ENCODE results near the gene DDX10. TPM values are rescaled to one million over a fixed set of nuclear protein-coding genes. Genes with fewer than 3 reads are reported as not detected.

Gene DDX10
- total and polyA plus RNA-seq, 9 of the 15 experiments (the other 6 are each of a cell fraction or from before 2014, with no cell fraction given): 33.9 to 94.6 (median 50.7) TPM

- no peak for TF ChIP-seq CTCFL (IDR thresholded peaks at IDR 0.05; ENCODE audit: borderline replicate concordance, insufficient read depth, low read depth, low read length, poor library complexity, severe bottlenecking)
- TF ChIP-seq ELF1 (tag; IDR thresholded peaks at IDR 0.05): no peak
- TF ChIP-seq FOS (IDR thresholded peaks at IDR 0.05; ENCODE audit: extremely low read depth, insufficient read length): no peak
- TF ChIP-seq ILK (tag; IDR thresholded peaks at IDR 0.05; ENCODE audit: borderline replicate concordance, low read depth): no peak
- no peak for TF ChIP-seq TRIM24 (IDR thresholded peaks at IDR 0.05)
- no peak for TF ChIP-seq ZBTB33 (CRISPR knock-in tag; IDR thresholded peaks at IDR 0.05)
- TF ChIP-seq, protein P1, sequence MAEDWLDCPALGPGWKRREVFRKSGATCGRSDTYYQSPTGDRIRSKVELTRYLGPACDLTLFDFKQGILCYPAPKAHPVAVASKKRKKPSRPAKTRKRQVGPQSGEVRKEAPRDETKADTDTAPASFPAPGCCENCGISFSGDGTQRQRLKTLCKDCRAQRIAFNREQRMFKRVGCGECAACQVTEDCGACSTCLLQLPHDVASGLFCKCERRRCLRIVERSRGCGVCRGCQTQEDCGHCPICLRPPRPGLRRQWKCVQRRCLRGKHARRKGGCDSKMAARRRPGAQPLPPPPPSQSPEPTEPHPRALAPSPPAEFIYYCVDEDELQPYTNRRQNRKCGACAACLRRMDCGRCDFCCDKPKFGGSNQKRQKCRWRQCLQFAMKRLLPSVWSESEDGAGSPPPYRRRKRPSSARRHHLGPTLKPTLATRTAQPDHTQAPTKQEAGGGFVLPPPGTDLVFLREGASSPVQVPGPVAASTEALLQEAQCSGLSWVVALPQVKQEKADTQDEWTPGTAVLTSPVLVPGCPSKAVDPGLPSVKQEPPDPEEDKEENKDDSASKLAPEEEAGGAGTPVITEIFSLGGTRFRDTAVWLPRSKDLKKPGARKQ (CRISPR knock-in tag; IDR thresholded peaks at IDR 0.05): no peak
- TF ChIP-seq KAT8 (IDR thresholded peaks at IDR 0.05; ENCODE audit: low read depth): no peak
- peak; percentile 36; the same call in 1 of the 2 replicates for TF ChIP-seq NFE2 (IDR thresholded peaks at IDR 0.05; ENCODE audit: low read depth)
- peak; percentile 85 for TF ChIP-seq C11orf30 (IDR thresholded peaks at IDR 0.05; ENCODE audit: low read depth)
- TF ChIP-seq, protein P2, sequence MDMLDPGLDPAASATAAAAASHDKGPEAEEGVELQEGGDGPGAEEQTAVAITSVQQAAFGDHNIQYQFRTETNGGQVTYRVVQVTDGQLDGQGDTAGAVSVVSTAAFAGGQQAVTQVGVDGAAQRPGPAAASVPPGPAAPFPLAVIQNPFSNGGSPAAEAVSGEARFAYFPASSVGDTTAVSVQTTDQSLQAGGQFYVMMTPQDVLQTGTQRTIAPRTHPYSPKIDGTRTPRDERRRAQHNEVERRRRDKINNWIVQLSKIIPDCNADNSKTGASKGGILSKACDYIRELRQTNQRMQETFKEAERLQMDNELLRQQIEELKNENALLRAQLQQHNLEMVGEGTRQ (CRISPR knock-in tag; IDR thresholded peaks at IDR 0.05): no peak
- TF ChIP-seq ZNF764 (CRISPR knock-in tag; IDR thresholded peaks at IDR 0.05; ENCODE audit: low read depth): no peak
- no peak for TF ChIP-seq TOE1 (IDR thresholded peaks at IDR 0.05; ENCODE audit: borderline replicate concordance)
- TF ChIP-seq TOE1 (CRISPR knock-in tag; IDR thresholded peaks at IDR 0.05; ENCODE audit: borderline replicate concordance, low read depth): no peak
- peak; percentile 82 for TF ChIP-seq MAFF (IDR thresholded peaks at IDR 0.05; ENCODE audit: low read length)
- TF ChIP-seq, protein P3, sequence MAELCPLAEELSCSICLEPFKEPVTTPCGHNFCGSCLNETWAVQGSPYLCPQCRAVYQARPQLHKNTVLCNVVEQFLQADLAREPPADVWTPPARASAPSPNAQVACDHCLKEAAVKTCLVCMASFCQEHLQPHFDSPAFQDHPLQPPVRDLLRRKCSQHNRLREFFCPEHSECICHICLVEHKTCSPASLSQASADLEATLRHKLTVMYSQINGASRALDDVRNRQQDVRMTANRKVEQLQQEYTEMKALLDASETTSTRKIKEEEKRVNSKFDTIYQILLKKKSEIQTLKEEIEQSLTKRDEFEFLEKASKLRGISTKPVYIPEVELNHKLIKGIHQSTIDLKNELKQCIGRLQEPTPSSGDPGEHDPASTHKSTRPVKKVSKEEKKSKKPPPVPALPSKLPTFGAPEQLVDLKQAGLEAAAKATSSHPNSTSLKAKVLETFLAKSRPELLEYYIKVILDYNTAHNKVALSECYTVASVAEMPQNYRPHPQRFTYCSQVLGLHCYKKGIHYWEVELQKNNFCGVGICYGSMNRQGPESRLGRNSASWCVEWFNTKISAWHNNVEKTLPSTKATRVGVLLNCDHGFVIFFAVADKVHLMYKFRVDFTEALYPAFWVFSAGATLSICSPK (IDR thresholded peaks at IDR 0.05; ENCODE audit: borderline replicate concordance): no peak
- peak; percentile 75 for TF ChIP-seq MAFK (IDR thresholded peaks at IDR 0.05; ENCODE audit: low read length)
- TF ChIP-seq ZFP30 (CRISPR knock-in tag; IDR thresholded peaks at IDR 0.05; ENCODE audit: borderline replicate concordance): no peak
- no peak for TF ChIP-seq RBM14 (IDR thresholded peaks at IDR 0.05; ENCODE audit: borderline replicate concordance, insufficient read depth, low read depth, low read length)
- TF ChIP-seq ZNF263 (CRISPR knock-in tag; IDR thresholded peaks at IDR 0.05; ENCODE audit: borderline replicate concordance): no peak
- TF ChIP-seq ZNF316 (IDR thresholded peaks at IDR 0.05): peak; percentile 92
These were observed 208.0 kb downstream of the DDX10 start (continued) for GRCh38 chr11:108872781-108873291.
